ENCODE measurements around the gene CSRP1. TPM values are rescaled to one million over a fixed set of nuclear protein-coding genes. Genes with fewer than 3 reads are reported as not detected.
A peak's percentile ranks its signal among the peaks of the same experiment; 100 is the strongest.

The CSRP1 gene
- total and polyA plus RNA-seq, 2 experiments from 2014 or later = 5.8 to 29.9 TPM

DNA sequence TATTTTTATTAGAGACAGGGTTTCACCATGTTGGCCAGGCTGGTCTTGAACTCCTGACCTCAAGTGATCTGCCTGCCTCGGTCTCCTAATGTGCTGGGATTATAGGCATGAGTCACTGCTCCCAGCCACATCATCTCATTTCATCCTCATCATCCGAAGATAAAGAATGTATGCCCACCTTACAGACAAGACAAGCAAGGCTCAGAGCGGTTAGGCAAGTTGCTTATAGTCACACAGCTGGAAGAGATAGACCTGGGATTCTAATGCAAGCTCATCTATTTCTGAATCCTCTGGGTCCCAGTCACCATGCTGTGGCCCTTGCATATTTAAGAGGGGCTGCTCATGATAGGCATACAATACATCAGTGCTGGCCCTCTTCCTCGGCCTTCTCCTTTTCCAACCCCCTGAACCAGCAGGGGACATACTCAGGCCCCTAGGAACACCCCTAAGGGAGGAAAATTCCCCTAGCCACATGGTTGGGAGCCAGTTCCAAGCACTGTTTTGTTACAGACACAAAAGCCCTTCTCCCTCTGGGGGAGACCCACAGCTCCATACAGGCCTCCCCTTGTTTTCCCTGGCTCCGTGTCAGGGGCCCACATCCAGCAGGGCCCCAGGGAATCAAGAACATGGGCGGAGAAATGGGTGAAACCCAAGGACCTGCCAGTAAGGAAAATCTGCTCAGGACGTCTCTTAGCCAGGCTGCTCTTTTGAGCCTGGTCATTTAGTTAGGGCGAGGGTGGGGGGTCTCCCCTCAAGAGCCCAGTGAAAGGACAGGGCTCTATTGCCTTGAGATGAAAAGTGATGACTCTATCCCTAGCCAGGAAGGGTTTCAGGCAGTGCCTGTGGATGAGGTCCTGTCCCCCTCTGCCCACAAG, 6.9 kb downstream of the CSRP1 start:
- Histone ChIP-seq H4K20me1 (replicated peaks; ENCODE audit: insufficient read depth) (no peaks in the 10 kb centered on the region), H3K4me2 (no peak overlapping the region), H3K36me3 (ENCODE audit: insufficient read depth) (no peaks in the 10 kb centered on the region), H3K4me1 (ENCODE audit: insufficient read depth) (peaks cover 28% of the 10 kb centered on the region), H3K27ac (ENCODE audit: low read depth) (no peak overlapping the region), H3K79me2 (replicated peaks; ENCODE audit: insufficient read depth) (peaks cover 2% of the 10 kb centered on the region; the same call in 1 of the 2 replicates), H3K4me3 (no peak overlapping the region), H3K27me3 (ENCODE audit: insufficient read depth) (no peaks in the 10 kb centered on the region; the same call in 1 of the 2 replicates), H3K9me2 (ENCODE audit: insufficient read depth) (no peaks in the 10 kb centered on the region), H2AFZ (peak overlapping the region; percentile 40), H3F3A (replicated peaks; ENCODE audit: low read depth) (peaks cover 7% of the 10 kb centered on the region; the same call in 1 of the 2 replicates)
- TF ChIP-seq EZH2 (IDR thresholded peaks at IDR 0.05; ENCODE audit: low read depth, unreplicated experiment) (no peak), ZNF331 (CRISPR knock-in tag; IDR thresholded peaks at IDR 0.05; ENCODE audit: low read depth) (no peak), EZH2phosphoT487 (IDR thresholded peaks at IDR 0.05; ENCODE audit: unreplicated experiment) (no peak), JUNB (IDR thresholded peaks at IDR 0.05; ENCODE audit: unreplicated experiment) (no peak)
- TF ChIP-seq, protein P1, sequence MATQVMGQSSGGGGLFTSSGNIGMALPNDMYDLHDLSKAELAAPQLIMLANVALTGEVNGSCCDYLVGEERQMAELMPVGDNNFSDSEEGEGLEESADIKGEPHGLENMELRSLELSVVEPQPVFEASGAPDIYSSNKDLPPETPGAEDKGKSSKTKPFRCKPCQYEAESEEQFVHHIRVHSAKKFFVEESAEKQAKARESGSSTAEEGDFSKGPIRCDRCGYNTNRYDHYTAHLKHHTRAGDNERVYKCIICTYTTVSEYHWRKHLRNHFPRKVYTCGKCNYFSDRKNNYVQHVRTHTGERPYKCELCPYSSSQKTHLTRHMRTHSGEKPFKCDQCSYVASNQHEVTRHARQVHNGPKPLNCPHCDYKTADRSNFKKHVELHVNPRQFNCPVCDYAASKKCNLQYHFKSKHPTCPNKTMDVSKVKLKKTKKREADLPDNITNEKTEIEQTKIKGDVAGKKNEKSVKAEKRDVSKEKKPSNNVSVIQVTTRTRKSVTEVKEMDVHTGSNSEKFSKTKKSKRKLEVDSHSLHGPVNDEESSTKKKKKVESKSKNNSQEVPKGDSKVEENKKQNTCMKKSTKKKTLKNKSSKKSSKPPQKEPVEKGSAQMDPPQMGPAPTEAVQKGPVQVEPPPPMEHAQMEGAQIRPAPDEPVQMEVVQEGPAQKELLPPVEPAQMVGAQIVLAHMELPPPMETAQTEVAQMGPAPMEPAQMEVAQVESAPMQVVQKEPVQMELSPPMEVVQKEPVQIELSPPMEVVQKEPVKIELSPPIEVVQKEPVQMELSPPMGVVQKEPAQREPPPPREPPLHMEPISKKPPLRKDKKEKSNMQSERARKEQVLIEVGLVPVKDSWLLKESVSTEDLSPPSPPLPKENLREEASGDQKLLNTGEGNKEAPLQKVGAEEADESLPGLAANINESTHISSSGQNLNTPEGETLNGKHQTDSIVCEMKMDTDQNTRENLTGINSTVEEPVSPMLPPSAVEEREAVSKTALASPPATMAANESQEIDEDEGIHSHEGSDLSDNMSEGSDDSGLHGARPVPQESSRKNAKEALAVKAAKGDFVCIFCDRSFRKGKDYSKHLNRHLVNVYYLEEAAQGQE (IDR thresholded peaks at IDR 0.05; ENCODE audit: unreplicated experiment) = no peak
- ATAC-seq = peak; percentile 15
- Mint-ChIP-seq H3K27ac (peak overlapping the region; percentile 64), H3K4me1 (peaks cover 43% of the 10 kb centered on the region), H3K27me3 (ENCODE audit: insufficient read depth, low read depth, poor library complexity) (peaks cover 8% of the 10 kb centered on the region), H3K9me3 (no peaks in the 10 kb centered on the region), H3K36me3 (ENCODE audit: low read depth) (no peaks in the 10 kb centered on the region), H3K4me3 (no peak overlapping the region)
- no peak for DNase-seq (ENCODE audit: low spot score)

- H3K27me3 Mint-ChIP-seq (ENCODE audit: insufficient read depth, low read depth, poor library complexity) = peaks cover 8% of the 10 kb centered on the region
- no peaks in the 10 kb centered on the region for H3K36me3 ChIP-seq (ENCODE audit: insufficient read depth)
- no peak overlapping the region for H2AFZ ChIP-seq
- H3F3A ChIP-seq (replicated peaks; ENCODE audit: low read depth) = peaks cover 4% of the 10 kb centered on the region; the same call in 1 of the 2 replicates
- no peaks in the 10 kb centered on the region for H3K36me3 Mint-ChIP-seq (ENCODE audit: low read depth)
- no peaks in the 10 kb centered on the region for H3K79me2 ChIP-seq (replicated peaks; ENCODE audit: insufficient read depth)
- H4K20me1 ChIP-seq (replicated peaks; ENCODE audit: insufficient read depth) = no peaks in the 10 kb centered on the region
- no peak overlapping the region for H3K4me3 Mint-ChIP-seq
- H3K27me3 ChIP-seq (ENCODE audit: insufficient read depth) = no peaks in the 10 kb centered on the region
- H3K27ac Mint-ChIP-seq = no peak overlapping the region
- H3K27ac ChIP-seq (ENCODE audit: low read depth) = no peak overlapping the region
- no peak for ATAC-seq
- DNase-seq (ENCODE audit: low spot score) = no peak
- H3K4me1 Mint-ChIP-seq = peaks cover 43% of the 10 kb centered on the region
- no peaks in the 10 kb centered on the region for H3K9me3 Mint-ChIP-seq
- H3K4me3 ChIP-seq = no peak overlapping the region
- peaks cover 27% of the 10 kb centered on the region for H3K4me1 ChIP-seq (ENCODE audit: insufficient read depth)
- no peaks in the 10 kb centered on the region for H3K9me2 ChIP-seq (ENCODE audit: insufficient read depth)
- H3K4me2 ChIP-seq = no peak overlapping the region
- TF ChIP-seq, protein P2, sequence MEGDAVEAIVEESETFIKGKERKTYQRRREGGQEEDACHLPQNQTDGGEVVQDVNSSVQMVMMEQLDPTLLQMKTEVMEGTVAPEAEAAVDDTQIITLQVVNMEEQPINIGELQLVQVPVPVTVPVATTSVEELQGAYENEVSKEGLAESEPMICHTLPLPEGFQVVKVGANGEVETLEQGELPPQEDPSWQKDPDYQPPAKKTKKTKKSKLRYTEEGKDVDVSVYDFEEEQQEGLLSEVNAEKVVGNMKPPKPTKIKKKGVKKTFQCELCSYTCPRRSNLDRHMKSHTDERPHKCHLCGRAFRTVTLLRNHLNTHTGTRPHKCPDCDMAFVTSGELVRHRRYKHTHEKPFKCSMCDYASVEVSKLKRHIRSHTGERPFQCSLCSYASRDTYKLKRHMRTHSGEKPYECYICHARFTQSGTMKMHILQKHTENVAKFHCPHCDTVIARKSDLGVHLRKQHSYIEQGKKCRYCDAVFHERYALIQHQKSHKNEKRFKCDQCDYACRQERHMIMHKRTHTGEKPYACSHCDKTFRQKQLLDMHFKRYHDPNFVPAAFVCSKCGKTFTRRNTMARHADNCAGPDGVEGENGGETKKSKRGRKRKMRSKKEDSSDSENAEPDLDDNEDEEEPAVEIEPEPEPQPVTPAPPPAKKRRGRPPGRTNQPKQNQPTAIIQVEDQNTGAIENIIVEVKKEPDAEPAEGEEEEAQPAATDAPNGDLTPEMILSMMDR (conservative IDR thresholded peaks at IDR 0.05; ENCODE audit: low read depth in 2 of 2) = no peak
- TF ChIP-seq ZNF331 (CRISPR knock-in tag; IDR thresholded peaks at IDR 0.05; ENCODE audit: low read depth) = no peak
- TF ChIP-seq EZH2 (IDR thresholded peaks at IDR 0.05; ENCODE audit: low read depth, unreplicated experiment) = no peak
- TF ChIP-seq CREB1 (CRISPR knock-in tag; IDR thresholded peaks at IDR 0.05; ENCODE audit: low read depth) = no peak
- no peak for TF ChIP-seq ZNF462 (CRISPR knock-in tag; IDR thresholded peaks at IDR 0.05)
These were observed 7.7 kb downstream of the CSRP1 start for GRCh38 chr1:201499191-201499590.
